Measurements from ENCODE around the gene PABPC1L.

DNA sequence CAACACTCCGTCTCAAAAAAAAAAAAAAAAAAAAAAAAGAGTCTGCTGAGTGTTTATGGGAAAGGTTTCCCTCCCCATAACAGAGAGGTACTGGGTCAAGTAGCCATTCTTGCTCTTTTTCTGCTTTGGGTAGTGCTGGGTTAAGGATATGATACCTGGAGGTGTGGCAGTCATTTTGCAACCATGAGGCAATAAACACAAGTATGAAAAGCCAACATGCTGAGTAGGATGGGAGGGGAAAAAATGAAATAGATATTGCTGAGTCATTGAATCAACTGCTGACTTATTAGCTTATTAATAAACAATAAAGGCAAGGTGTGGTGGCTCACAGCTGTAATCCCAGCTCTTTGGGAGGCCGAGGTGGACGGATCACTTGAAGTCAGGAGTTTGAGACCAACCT, 52.6 kb downstream of the PABPC1L start:
- TF ChIP-seq, protein P1, sequence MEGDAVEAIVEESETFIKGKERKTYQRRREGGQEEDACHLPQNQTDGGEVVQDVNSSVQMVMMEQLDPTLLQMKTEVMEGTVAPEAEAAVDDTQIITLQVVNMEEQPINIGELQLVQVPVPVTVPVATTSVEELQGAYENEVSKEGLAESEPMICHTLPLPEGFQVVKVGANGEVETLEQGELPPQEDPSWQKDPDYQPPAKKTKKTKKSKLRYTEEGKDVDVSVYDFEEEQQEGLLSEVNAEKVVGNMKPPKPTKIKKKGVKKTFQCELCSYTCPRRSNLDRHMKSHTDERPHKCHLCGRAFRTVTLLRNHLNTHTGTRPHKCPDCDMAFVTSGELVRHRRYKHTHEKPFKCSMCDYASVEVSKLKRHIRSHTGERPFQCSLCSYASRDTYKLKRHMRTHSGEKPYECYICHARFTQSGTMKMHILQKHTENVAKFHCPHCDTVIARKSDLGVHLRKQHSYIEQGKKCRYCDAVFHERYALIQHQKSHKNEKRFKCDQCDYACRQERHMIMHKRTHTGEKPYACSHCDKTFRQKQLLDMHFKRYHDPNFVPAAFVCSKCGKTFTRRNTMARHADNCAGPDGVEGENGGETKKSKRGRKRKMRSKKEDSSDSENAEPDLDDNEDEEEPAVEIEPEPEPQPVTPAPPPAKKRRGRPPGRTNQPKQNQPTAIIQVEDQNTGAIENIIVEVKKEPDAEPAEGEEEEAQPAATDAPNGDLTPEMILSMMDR (IDR thresholded peaks at IDR 0.05), result no peak
- TF ChIP-seq POLR2AphosphoS5 (IDR thresholded peaks at IDR 0.05), result no peak
- TF ChIP-seq POLR2A (IDR thresholded peaks at IDR 0.05), result no peak

Data from upper lobe of left lung (tissue), 4 donors.